Activated CD8-positive, alpha-beta memory T cell treated with anti-CD3 and anti-CD28 coated beads, Interleukin-2, amount 50 U/mL, for 24 hours (primary cell): ENCODE results near the gene RTL10.

Source experiments
- DNase-seq: peaks from one replicate; pipeline ENCODE4 v3.0.0-alpha.2; 2020; ENCODE audit errors: extremely low read depth

The RTL10 gene, protein sequence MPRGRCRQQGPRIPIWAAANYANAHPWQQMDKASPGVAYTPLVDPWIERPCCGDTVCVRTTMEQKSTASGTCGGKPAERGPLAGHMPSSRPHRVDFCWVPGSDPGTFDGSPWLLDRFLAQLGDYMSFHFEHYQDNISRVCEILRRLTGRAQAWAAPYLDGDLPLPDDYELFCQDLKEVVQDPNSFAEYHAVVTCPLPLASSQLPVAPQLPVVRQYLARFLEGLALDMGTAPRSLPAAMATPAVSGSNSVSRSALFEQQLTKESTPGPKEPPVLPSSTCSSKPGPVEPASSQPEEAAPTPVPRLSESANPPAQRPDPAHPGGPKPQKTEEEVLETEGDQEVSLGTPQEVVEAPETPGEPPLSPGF

DNA sequence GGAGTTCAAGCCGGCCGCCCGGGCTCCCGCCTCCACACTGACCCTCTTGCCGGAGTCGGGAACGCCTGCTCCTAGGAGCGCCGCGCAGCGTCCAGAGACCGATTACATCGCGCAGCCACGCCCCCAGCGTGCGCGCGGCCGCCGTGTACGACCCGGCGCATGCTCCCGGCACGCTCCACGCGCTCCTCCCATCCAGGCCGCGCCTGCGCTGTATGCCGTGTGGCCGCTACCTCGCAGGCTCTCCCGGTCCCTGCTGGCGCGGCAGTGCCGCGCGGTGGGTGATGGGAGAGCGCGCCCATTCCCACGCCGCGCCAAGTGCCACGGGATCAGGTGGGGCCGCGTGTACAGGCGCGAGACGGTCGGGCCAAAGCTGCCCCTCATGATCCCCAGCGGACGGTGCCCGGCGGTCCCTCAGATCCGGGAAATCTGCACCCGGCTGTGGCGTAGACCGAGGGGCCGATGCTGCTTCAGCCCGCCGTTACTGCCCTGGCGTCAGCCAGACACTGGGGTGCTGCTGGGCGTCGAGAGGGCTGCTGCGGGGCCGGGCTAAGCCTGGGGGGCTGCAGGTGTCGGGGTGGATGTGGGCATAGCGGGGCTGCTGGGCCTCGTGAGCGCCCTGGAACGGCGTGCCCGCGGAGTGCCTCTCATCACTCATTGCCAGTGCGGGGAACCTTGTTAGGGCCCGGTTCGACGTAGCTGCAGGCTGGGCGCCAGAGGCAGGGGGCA, at the start of gene RTL10, which contains the start of gene GNB1L:
Gene RTL10, minus strand, starts transcription at position 97 of the 726 bp plus-strand sequence. CDS start 2,613 bp downstream, outside the sequence.
Gene GNB1L, minus strand, starts transcription at position 97 of the 726 bp plus-strand sequence. CDS start 33,519 bp downstream, outside the sequence.
- DNase-seq = peak; percentile 84

DNA sequence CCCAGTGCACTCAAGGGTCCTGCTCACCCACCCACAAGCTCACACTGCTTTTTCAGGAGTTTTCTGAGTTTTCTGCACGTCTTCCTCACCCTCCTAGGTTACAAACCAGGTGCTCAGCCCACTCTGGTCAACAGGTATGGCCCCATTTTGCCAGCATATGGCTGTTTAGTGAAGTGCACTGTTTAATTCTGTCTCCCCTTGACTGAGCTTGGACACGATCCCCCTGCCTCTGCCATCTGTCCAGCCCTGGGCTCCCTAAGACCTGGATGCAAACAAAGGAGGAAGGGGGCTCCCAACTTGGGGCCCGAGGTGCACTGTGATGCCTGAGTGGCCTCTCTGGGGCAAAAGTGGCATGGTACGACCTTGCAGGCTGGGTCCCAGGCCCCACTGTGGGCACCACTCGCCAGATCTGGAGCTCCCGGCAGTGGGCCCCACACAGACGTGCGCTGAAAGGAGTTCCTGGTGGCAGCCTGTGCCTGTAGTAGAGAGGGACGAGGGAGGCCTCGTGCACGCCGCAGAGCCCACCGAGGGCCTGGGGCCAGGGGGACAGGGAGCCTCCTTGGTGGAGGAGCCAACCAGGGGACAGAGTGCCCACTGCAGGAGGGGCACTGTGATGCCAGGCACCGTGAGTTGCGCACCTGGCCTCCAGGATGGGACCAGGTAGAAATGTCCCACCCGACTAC, 49.6 kb upstream of the RTL10 start:
- no peak for DNase-seq

DNA sequence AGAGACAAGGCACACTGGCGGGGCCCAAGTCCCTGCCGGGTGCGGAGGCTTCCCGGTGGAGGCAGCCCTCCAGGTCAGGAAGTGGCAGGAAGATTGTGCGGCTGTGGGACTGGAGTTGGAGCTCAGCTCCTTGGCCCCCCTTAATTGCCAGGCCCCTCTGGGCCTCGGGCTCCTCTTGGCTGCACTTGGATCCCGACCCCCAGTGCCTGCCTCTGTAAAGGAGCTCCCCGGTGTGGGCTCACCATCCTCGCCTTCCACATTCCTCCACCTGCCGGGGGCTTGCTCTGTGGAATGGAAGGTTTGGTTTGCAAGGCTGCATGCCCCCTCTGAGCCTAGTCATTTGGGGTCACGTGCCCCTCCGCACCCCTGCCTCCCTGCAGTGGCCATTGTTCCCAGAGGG, 48.8 kb upstream of the RTL10 start:
- DNase-seq = no peak

DNA sequence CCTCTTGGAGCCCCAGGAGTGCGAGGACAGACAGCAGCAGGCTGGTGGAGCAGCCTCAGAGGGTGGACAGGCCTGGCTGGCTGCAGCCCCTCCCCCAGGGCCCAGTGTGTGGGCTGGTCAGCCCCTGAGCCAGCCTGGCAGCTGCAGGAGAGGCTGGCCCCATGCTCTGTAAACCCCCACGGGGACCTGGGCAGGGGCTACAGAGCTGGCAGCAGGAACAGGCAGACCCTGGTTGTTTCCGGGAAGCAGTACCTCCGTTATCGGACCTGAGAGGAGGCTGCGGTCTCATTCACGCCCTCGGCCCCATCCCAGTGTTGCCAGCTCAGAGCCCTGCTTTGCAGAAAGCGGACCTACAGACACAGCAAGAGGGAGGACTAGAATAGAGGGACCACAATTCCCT, 48.4 kb upstream of the RTL10 start:
- no peak for DNase-seq

DNA sequence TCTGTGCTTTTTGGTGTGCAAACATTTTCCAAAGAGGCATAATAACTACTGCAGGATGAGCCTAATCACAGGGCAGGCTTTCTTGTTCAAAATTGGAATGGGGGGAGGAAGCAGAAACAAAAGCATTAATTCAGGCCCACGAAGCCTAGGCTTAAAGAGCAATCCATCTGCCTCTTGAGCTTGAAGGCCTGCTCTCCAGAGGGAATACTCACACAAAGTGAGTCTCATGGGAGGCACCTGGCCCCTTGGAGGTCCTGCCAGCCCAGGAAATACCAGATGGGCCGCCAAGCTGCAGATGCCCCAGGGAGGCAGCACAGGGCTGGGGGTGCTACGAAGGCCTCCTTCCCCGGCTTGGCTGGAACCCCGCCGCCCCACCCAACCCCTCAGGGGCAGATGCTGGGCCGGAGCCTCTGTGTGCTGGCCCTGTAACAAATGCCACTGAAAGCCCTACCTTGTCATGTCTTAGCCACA, 47.6 kb upstream of the RTL10 start:
- DNase-seq = no peak

DNA sequence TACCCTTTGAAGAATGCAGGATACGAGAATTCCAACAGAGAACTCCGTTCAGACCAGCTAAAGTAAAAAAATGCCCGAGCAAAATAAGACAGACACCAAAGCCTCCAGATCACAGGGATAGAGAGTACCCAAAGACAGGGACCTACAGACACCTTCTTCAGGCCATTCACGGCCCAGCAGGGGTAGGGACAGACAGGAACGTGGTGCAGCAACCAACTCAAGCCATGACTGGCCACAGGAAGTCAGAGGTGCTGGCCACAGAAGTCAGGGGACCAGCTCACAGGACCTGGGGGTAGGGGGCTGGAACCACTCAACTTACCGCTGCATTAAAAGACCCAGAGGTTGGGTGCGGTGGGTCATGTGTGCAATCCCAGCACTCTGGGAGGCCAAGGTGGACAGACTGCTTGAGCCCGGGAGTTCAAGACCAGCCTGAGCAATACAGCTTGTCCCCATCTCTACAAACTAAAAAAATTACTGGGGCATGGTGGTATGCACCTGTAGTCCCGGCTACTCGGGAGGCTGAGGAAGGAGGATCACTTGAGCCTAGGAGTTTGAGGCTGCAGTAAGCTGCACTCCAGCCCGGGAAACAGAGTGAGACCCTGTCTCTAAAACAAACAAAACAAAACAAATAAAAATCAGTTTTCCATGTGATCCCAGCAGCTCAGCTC, 47.0 kb upstream of the RTL10 start:
- DNase-seq = no peak

DNA sequence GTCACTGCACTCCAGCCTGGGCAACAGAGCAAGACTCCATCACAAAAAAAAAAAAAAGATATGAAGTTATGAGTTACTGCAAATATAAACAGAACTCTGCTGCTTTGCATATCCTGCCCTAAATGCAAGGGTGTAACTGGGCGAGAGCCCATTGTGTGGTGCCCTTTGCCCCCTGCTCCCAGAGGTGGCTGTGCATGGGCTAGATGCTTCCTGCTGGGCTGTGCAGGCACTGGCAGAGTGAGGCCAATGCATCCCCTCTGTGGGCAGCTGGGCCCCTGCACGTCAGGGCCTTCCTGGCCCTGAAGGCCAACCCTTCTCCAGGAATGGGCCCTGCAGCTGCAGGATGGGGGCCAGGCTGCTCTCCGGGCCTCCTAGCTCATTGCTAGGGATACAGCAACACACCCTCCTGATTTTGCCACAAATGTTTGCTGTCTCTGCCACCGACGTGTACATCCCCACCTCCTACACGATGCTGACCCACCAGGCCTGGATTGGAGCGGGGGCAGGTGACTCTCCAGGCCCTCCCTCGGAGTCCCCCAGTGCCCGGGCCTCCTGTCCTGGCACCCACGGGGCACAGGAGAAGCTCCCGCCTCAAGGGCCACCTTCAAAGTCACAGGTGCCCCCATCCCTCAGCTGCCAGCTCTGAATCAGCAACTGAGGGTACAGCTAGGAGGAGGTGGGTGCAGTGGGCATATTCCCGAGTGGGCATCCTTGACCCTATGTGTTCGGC, 46.2 kb upstream of the RTL10 start:
- DNase-seq = no peak

DNA sequence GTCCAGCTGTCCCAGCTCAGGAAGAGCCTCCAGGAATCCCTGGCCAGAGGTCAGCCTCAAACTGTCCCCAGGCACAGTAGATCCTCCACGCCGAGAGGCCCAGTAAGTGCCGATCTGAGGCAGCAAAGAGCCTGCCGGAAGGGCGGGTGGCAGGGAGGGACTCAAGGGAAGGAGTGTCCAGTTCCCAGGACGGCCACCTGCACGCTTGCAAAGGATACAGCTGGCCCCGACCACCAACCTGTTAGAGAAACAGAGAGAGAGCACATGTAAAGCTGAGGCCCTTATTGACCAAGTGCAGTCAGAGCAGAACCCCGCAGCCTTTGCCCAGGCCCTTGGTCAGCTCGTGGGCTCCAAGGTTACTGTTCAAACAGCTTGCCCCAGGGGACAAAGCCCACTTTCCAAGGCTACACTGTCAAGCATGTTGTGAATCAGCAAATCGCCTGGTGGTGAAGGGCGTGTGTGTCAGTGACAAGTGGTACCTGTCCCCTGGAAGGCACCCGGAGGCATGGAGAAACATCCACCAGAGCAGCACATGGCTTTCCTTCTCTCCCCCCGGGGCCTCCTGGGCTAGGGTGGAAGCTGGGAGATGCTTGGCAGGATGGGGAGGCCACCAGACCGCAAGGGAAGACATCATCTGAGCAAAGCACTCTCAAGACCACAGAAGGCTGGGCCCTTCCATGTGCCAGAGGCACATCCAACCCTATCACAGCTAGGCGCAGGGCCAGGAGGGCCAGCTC, 44.3 kb upstream of the RTL10 start:
- DNase-seq = no peak

DNA sequence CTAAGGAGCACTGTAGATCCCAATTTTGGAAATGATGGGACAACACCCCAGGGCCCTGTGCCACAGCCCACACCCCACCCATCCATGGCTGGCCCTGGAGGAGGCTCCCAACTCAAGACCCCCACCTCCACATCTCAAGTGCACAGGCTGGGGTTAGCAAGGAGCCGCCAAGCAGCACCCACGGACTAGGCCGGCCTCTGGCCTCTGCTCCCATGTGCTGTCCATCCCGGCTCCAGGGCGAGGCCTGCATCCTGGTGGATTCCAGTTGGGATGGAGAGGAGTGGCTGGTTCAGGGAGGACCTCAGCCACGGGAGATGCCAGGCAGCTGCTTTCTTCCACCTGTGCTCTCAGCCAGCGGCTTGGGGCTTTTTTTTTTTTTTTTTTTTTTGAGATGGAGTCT, 43.5 kb upstream of the RTL10 start:
- DNase-seq = no peak

DNA sequence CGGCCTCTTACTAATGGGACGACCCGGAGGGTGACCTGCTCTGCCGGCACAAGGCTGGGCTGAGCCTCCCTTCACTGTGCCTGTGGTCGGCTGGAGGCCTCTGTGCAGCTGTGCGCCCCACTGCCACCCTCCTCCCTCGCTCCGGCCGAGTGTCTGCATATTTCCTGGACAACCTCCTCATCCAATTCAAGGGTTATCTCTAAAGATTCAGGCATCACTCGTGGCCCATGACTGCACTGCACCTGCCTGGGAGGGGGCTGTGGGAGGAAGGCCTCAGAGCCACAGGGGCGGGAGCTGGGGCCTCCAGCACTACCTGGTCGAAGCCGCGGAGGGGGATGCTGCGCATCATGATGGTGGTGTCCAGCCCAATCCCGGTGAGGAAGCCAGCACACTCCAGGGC, 43.1 kb upstream of the RTL10 start:
- DNase-seq = no peak

DNA sequence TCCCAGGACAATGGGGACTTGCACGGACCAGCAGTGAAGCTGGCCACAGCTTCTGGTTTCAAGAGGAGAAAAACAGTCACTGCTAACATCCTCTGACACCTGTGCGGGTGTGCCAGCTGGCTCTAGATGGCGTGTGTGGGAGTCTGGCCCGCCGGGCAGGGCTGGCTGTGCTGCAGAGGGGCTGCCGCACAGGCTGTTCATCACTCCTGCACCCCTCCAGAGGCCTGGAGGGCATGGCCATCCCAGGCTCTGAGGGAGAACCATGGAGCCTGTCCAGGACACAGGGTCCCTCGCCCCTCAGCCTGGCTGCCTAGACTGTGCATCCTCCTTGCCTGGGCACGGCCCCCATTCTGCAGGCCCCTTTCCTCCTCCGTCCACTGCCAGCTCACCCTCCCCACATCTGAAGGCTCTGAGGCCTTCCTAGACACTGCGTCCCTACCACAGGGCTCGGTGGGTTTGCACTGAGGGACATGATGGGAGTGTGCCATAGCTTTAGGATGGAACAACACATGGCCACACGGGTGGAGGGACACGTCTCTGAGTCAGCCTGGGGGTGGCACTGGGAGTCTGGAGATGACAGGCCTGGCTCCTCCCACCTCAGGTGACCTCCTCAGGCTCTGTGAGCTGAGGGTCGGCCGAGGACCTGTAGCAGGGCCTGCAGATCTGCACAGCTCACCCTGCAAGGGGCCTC, 42.1 kb upstream of the RTL10 start:
- no peak for DNase-seq

DNA sequence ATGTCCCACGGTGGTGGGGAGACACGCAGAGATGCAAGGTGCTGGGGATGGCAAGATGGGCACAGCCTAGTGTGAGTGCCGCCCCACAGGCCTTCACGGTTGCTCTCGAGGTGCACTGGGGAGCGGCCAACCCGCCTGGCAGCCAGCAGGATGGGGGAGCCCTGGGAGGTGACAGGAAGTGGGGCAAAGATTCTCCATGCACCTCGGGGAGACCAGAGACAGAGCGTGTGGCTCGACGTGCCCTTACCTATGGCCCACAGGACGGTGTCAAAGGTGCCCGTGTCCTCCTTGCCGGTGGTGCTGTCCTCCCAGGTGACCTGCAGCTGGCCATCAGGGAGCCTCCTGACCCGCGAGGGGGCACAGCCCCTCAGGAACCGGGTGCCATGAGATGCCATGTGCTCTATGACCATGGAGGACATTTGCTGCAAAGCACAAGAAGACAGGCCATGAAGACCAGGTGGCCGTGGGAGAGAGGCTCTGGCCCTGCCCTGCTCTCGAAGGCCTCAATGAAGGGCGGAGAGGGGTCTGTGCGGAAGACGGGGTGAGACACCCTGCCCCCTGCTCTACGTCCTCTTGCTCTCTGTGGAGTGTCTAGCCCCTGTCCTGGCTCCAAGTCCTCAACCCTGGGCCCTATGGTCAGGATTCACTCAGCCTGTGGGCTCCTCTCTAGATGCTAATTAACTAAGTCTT, 40.6 kb upstream of the RTL10 start:
- no peak for DNase-seq

DNA sequence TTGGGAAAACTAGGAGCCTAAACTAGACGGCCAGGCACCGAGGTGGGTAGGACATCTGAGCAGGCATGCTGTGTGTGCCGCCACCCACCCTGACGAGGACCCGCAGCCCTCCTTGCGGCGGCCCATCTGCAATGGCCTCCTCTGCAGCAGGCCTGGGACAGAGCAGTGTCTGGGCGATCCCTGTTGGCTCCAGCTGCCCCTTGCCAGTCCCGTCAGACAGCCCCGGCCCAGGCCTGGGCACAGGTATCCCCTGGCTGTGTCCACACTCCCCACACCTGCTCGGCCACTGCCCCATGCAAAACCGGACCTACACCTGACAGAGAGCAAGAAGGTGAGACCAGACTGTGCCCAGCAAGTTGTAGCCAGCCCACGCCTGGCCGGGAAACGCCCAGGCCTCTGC, 38.7 kb upstream of the RTL10 start:
- DNase-seq = no peak

DNA sequence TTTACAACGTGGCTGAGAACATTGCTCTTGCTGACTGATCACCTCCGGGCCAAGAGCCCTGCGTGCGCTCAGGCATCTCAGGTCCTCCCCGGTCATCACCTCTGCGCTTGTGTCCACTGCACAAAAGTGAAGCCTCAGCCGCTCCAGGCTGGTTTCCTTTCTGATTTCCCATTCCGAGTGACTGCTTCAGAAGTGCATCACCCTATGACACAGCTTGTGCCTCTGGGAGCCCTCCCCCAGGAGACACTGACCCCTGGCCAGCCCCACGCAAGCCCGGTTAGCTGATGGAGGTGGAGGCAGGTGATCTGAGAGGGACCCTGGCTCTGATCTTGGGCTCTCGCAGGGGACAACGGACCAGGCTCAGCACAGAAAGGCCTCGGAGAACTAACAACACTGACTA, 38.3 kb upstream of the RTL10 start:
- DNase-seq = no peak

DNA sequence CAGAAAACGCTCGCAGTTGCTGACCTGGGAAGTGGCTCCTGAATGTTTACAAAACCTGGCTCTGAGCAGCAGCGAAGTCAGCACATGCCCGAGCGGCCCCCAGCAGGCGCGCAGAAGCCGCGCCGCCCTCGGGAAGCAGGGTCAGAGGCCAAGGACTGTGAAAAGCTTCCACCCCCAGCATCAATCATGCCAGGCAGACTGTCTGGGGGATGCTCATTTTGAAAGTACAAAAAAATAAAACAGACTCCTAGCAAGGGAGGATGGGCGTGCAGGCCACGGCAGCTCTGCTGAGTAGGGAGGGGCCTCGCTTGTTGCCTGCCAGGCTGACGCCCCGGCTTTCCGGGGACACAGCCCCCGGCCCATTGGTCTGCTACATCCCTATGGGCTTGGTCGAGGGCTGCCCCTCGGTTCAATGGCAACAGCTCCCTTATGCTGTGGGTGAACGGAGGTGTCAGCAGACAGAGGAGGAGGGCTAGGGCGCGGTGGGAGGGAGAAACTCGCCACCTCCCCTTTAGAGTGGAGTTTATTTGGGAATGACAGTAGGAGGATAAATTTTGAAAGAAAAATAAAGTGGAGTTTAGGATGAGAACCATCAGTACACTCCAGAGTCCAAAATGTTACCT, 37.7 kb upstream of the RTL10 start:
- DNase-seq = no peak

DNA sequence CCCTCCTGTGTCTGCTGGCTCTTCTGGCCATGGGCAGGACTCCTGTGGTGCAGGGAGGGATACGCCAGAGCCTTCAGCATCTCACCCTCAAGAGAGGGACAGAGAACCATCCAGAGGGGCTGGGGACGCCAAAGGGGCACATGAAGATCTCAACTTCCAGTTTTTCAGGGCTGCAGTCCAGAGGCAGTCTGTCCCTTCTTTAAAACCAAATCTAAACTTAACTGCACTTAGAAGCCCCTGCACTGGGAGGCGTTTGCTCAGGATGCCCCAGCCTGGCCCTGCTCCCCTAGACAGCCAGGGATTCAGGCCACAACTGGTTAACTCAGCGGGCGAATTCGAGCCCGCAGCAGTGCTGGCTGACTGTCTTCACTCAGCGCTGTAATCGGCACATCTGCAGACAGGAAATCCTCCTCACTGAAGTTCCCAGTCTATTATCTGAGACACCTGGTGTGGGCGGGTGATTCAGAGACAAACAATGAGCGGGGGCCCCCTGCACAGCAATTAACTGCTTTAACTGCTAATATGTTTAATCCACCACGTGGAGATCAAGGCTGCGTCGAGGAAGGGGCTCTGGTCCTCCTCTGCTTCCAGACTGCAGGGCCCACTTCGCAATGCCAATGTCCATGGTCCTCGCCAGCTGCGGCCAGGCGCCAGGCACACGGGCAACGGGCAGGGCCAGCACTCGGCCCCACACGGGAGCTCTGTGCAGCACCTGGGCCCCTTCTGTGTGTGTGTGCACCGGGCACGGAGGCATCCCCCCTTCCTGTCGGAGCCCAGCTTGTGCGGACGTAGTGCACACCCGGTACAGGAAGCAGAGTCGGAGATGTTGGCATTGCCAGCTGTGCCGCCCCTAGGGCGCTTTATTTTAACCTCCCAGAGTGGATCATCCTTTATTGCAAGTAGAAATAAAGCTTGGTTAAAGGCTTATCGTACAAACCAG, 36.9 kb upstream of the RTL10 start:
- peak; percentile 78 for DNase-seq

DNA sequence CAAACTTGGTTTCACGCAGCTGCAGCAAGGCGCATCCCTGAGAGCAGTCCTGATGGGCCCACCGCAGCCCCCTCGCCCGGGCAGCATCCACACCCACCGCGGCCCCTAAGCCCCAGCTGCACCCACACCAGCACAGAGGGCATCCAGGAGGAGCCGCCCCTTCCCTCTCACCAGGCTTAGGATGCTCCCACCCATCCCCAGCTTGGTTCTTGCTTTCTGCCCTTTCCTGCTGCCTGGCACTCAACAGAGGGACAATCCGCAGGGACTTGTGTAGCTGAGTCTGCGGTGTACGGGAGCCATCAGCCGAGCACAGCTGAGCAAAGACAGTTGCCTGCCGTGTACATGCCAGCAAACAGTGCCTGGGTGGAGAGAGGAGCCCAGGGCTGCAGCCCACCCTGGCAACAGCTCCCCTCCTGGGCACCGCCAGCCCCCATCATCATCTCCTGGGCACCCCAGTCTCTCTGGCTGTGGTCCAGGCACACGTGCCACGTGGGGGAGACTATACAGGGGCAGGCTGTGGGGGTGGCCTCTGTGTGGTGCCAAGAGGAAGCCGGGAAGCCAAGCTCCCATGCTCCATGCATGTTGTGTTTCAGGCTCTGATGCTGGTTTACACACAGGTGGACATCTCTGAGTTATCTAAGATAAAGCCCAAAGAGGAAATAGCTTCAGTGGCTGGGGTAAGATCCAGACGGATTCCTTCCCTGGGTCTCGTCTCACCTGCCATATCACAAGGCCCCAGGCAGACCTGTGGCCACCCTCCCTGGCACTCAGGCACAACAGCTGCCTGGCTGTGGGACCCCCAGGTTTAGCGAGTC, 36.0 kb upstream of the RTL10 start:
- DNase-seq = no peak
